Heart right ventricle (tissue), 16 donors: Measurements from ENCODE around the gene SLC8A2. TPM values are rescaled to one million over a fixed set of nuclear protein-coding genes. Genes with fewer than 3 reads are reported as not detected.

Experiments used
- ATAC-seq, 8 donors: fragments of 200-7000 bp; cut with Tn5 transposase; one replicate each; pipeline ENCODE4 v1.9.1; 2020; ENCODE audit warnings: mild to moderate bottlenecking in 8 of 8, moderate library complexity in 8 of 8, moderate number of reproducible peaks in 1 of 8
- DNase-seq, 2 donors: peaks; one replicate each; pipeline ENCODE4 v3.0.0-alpha.2; 2020
- H3K27ac ChIP-seq, 10 donors: fragments of 200-600 bp; sonication (generic) in 2 of 10; one replicate each; pipeline versions ENCODE4 v1.5.0 to v1.8.0; 2020 to 2022; ENCODE audit warnings: mild to moderate bottlenecking in 3 of 10
- H3K27me3 ChIP-seq, 7 donors: fragments of 200-600 bp; one replicate each; pipeline ENCODE4 v1.8.0; 2021 to 2022; ENCODE audit warnings: mild to moderate bottlenecking in 2 of 7
- H3K36me3 ChIP-seq, 9 donors: fragments of 200-600 bp; sonication (generic) in 1 of 9; one replicate each; pipeline versions ENCODE4 v1.5.0 to v1.8.0; 2020 to 2022; ENCODE audit warnings: mild to moderate bottlenecking in 2 of 9
- H3K4me1 ChIP-seq, 9 donors: fragments of 200-600 bp; sonication (generic) in 1 of 9; one replicate each; pipeline versions ENCODE4 v1.5.0 to v1.8.0; 2020 to 2022; ENCODE audit warnings: mild to moderate bottlenecking in 4 of 9
- H3K4me3 ChIP-seq, 10 donors: fragments of 200-600 bp; sonication (generic) in 2 of 10; one replicate each; pipeline versions ENCODE4 v1.5.0 to v1.8.0; 2020 to 2022; ENCODE audit warnings: mild to moderate bottlenecking in 7 of 10, moderate library complexity in 2 of 10
- H3K9me3 ChIP-seq, 11 donors: fragments of 200-600 bp in 10 of 11; sonication (generic) in 2 of 11; one replicate each; pipeline versions ENCODE4 v1.5.0 to v1.8.0; 2013 to 2022; ENCODE audit warnings: mild to moderate bottlenecking in 2 of 11, control low read depth in 1 of 11, moderate library complexity in 1 of 11
- CTCF ChIP-seq, 9 donors: fragments of 200-600 bp; sonication (generic) in 2 of 9; IDR thresholded peaks; one replicate each; pipeline versions ENCODE4 v1.5.0 to v1.8.0; 2021 to 2022; ENCODE audit warnings: antibody characterized with exemption in 9 of 9, mild to moderate bottlenecking in 5 of 9, moderate library complexity in 1 of 9
- WGBS, 2 donors: extraction: QIAGEN DNeasy Blood & Tissue Kit; methylation state at CpG; one replicate each; pipeline ENCODE4 v1.1.7; 2013; ENCODE audit warnings: inconsistent platforms in 1 of 2; 5-methylcytosine and 5-hydroxymethylcytosine counted together
- intact Hi-C, 10 donors: fragments of 100-400 bp; cut with DNase I; formaldehyde crosslinking; loops; one replicate each; pipeline versions ENCODE4 v1.11.1 to v1.14.2; 2022
- polyA plus RNA-seq, 2 donors: library from polyadenylated mRNA; stranded (reverse); fragments of 200-250 nt; gene quantifications; one replicate each; pipeline ENCODE4 v1.2.3, GENCODE V29; 2013
- total RNA-seq, 10 donors: library from RNA; stranded (reverse); fragmentation: NEBNext Ultra II Directional in 3 of 10; extraction: Animal tissue kit (Norgen Biotek cat#: 25700) in 3 of 10; gene quantifications; one replicate each; pipeline versions ENCODE4 v1.2.1 to v1.2.4, GENCODE V29; 2021 to 2023
- donor health status: Arrhythmogenic right ventricular cardiomyopathy.
- donor health status: ischemic (EF 13 %, LVEDD 7.1; RV severe dilation, severe dysfunction).
- donor health status: healthy with polysubstance abuse.
- donor health status: DM: no; HTN: yes; CAD: no.
- donor health status: DM: no; HTN: no; CAD: no.
- donor health status: ischemic (EF 25% LVEDD 6.9; RV normal size, moderate dysfunction).
- donor health status: ischemic (EF 25% LVEDD 5.7; RV mildly dilated, moderate dysfunction).
- donor health status: healthy.
- donor health status: DM: yes; HTN: yes; CAD: no.
- donor health status: Ischemic cardiomyopathy.
- donor health status: ischemic (EF 35%, LVEDD 5.7; RV mildly dilated, moderate dysfunction).
- donor health status: nonischemic (EF 11% LVEDD 7.7; RV severe dilation, severe dysfunction).
- donor health status: DM: yes; HTN: yes; CAD: no.
- donor health status: PGD.
- donor health status: ischemic (EF 29% LVEDD 5.4; RV normal size, mild dysfunction).
- donor health status: nonischemic (EF 23%, LVEDD 6.1; RV moderate dilation, normal function).

The SLC8A2 gene
- total and polyA plus RNA-seq, 12 donors = 0.03 to 0.64 (median 0.15) TPM; not detected in 3

- peaks cover 2 to 78% (median 57%) of the 10 kb centered on the region in 7 donors for H3K27me3 ChIP-seq
- peak in 1 of 8 donors; percentile 9 for ATAC-seq
- H3K4me1 ChIP-seq = peaks cover 0 to 12% (median 4%) of the 10 kb centered on the region in 9 donors
- no peaks in the 10 kb centered on the region for H3K36me3 ChIP-seq
- intact Hi-C loops = no loop called here
- TF ChIP-seq CTCF (IDR thresholded peaks at IDR 0.05) = no peak
- no peak for DNase-seq
- H3K9me3 ChIP-seq = no peaks in the 10 kb centered on the region
- peak overlapping the region in 1 of 10 donors; percentile 5 for H3K4me3 ChIP-seq
- WGBS, 2 donors = 2% methylated on average over 15 to 16 of the region's 16 CpGs
- H3K27ac ChIP-seq = no peak overlapping the region
Observed at GRCh38 chr19:47471381-47471732, 336 bp downstream of the SLC8A2 start.

- no peak for DNase-seq
- no peaks in the 10 kb centered on the region for H3K36me3 ChIP-seq
- no peak for TF ChIP-seq CTCF (IDR thresholded peaks at IDR 0.05)
- 25 to 30% methylated on average over 13 of the region's 13 CpGs for WGBS, 2 donors
- no peaks in the 10 kb centered on the region for H3K9me3 ChIP-seq
- no peak overlapping the region for H3K4me3 ChIP-seq
- H3K4me1 ChIP-seq = peaks cover 0 to 12% (median 4%) of the 10 kb centered on the region in 9 donors
- intact Hi-C loops = no loop called here
- H3K27ac ChIP-seq = no peak overlapping the region
- no peak for ATAC-seq
- H3K27me3 ChIP-seq = peaks cover 2 to 85% (median 58%) of the 10 kb centered on the region in 7 donors
Observed at GRCh38 chr19:47470447-47471195, 1.1 kb downstream of the SLC8A2 start.

- Histone ChIP-seq H3K9me3 (no peaks in the 10 kb centered on the region), H3K4me3 (no peak overlapping the region), H3K4me1 (peaks cover 0 to 12% (median 4%) of the 10 kb centered on the region in 9 donors), H3K27ac (no peak overlapping the region), H3K36me3 (no peaks in the 10 kb centered on the region), H3K27me3 (peaks cover 2 to 77% (median 58%) of the 10 kb centered on the region in 7 donors)
- ATAC-seq (no peak), DNase-seq (no peak)
- 22 to 24% methylated on average over 11 to 12 of the region's 12 CpGs for WGBS, 2 donors
- intact Hi-C loops = no loop called here
- TF ChIP-seq CTCF (IDR thresholded peaks at IDR 0.05) = no peak
Observed at GRCh38 chr19:47469719-47470118, 2.0 kb downstream of the SLC8A2 start.

GRCh38 chr19:47469363-47469700, 2.4 kb downstream of the SLC8A2 start:
- 19 to 22% methylated on average over 6 of the region's 6 CpGs for WGBS, 2 donors
- intact Hi-C loops = no loop called here
- Histone ChIP-seq H3K27ac (no peak overlapping the region), H3K27me3 (peaks cover 2 to 76% (median 58%) of the 10 kb centered on the region in 7 donors), H3K36me3 (no peaks in the 10 kb centered on the region), H3K4me3 (no peak overlapping the region), H3K9me3 (no peaks in the 10 kb centered on the region), H3K4me1 (peaks cover 0 to 12% (median 4%) of the 10 kb centered on the region in 9 donors)
- DNase-seq = no peak
- ATAC-seq = no peak
- no peak for TF ChIP-seq CTCF (IDR thresholded peaks at IDR 0.05)
